Right atrium auricular region (tissue), 2 donors: ENCODE measurements around the gene GNAT2. TPM values are rescaled to one million over a fixed set of nuclear protein-coding genes. Genes with fewer than 3 reads are reported as not detected.

Experiments
- DNase-seq: peaks from one replicate; pipeline ENCODE4 v3.0.0-alpha.2; 2019; ENCODE audit warnings: low spot score
- H3K27ac ChIP-seq, 2 donors: fragments of 200-600 bp; sonication (generic); 1 replicate in 1 of 2; 2 replicates in 1 of 2; pipeline ENCODE4 v1.5.1; 2016 to 2019
- H3K27me3 ChIP-seq, 2 donors: fragments of 200-600 bp; sonication (generic); one replicate each; pipeline versions ENCODE4 v1.5.1 to v1.6.0; 2017 to 2019
- H3K36me3 ChIP-seq: fragments of 200-600 bp; sonication (generic); one replicate; pipeline ENCODE4 v1.5.1; 2016
- H3K4me1 ChIP-seq, 2 donors: fragments of 200-600 bp; sonication (generic); one replicate each; pipeline versions ENCODE4 v1.5.1 to v1.6.0; 2017 to 2019
- H3K4me3 ChIP-seq, 2 donors: fragments of 200-600 bp; sonication (generic); 1 replicate in 1 of 2; 2 replicates in 1 of 2; pipeline ENCODE4 v1.5.1; 2017 to 2019; ENCODE audit warnings: mild to moderate bottlenecking in 1 of 2, moderate library complexity in 1 of 2
- H3K9me3 ChIP-seq, 2 donors: fragments of 200-600 bp; sonication (generic); one replicate each; pipeline ENCODE4 v1.5.1; 2019
- total RNA-seq, 2 donors: library from RNA; depleted of rRNA; stranded (reverse); fragments of >200 nt; gene quantifications; one replicate each; pipeline ENCODE4 v1.1.0, GENCODE V29; 2016
- TF ChIP-seq, protein P1 (sequence below), 2 donors: fragments of 200-600 bp; sonication (generic); IDR thresholded peaks; one replicate each; pipeline ENCODE4 v1.5.1; 2019; ENCODE audit warnings: antibody characterized with exemption in 2 of 2

The GNAT2 gene
- total RNA-seq, 2 donors from 2014 or later, result 0.59 TPM; not detected in 1

DNA sequence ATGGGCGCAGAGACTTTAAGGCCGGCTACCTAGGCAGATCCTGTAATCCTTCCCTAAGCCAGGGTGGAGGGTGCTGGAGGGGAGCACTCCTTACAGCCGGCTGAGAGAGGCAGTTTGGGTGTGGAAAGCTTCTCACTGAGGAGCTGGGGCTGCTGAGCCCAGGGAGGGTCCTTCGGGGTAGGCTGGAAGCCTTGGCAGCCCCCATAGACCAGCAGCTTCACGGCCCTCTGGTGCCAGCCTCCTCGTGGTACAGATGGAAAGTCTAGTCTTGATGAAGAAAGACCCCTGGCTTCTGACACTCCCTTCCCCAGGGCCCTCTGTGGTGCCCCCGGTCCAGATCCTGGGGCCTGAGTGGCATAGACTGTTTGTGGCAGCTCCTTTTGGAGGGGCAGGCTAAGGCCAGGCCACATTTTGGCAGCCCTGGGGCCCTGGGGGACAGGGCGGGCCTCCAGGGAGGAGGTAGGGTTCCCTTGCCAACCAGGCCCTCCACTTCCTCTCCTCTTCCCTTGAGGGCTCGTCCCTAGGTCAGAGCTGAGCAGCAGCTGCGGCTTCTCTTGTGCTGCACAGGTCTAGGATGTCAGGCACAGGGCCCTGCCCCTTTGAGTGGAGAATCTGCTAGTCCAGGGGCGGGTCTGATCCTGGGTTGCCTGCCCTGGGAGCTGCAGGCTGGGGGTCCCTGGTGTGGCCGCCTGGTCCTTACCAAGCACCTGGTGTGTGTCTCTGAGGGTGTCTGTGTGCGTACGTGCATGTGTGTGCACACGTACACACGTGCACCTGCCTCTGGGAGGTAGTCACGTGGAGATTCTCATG, 5.0 kb upstream of the GNAT2 start:
- Histone ChIP-seq H3K4me3 (no peak overlapping the region), H3K4me1 (peaks cover 0 to 47% of the 10 kb centered on the region in 2 donors), H3K9me3 (no peaks in the 10 kb centered on the region), H3K27me3 (no peaks in the 10 kb centered on the region), H3K36me3 (peaks cover 25% of the 10 kb centered on the region), H3K27ac (peak overlapping the region in 1 of 2 donors; percentile 21)
- TF ChIP-seq, protein P1, sequence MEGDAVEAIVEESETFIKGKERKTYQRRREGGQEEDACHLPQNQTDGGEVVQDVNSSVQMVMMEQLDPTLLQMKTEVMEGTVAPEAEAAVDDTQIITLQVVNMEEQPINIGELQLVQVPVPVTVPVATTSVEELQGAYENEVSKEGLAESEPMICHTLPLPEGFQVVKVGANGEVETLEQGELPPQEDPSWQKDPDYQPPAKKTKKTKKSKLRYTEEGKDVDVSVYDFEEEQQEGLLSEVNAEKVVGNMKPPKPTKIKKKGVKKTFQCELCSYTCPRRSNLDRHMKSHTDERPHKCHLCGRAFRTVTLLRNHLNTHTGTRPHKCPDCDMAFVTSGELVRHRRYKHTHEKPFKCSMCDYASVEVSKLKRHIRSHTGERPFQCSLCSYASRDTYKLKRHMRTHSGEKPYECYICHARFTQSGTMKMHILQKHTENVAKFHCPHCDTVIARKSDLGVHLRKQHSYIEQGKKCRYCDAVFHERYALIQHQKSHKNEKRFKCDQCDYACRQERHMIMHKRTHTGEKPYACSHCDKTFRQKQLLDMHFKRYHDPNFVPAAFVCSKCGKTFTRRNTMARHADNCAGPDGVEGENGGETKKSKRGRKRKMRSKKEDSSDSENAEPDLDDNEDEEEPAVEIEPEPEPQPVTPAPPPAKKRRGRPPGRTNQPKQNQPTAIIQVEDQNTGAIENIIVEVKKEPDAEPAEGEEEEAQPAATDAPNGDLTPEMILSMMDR (IDR thresholded peaks at IDR 0.05), result no peak
- peak; percentile 57 for DNase-seq

GRCh38 chr1:109623601-109624161, 4.3 kb upstream of the GNAT2 start:
- Histone ChIP-seq H3K4me1 (peaks cover 0 to 54% of the 10 kb centered on the region in 2 donors), H3K27ac (peak overlapping the region in 1 of 2 donors; percentile 21), H3K27me3 (no peaks in the 10 kb centered on the region), H3K4me3 (no peak overlapping the region), H3K9me3 (no peaks in the 10 kb centered on the region), H3K36me3 (peaks cover 18% of the 10 kb centered on the region)
- TF ChIP-seq, protein P1 (IDR thresholded peaks at IDR 0.05), result no peak
- DNase-seq, result peak; percentile 58

- H3K4me1 ChIP-seq, result peaks cover 0 to 54% of the 10 kb centered on the region in 2 donors
- peaks cover 11% of the 10 kb centered on the region for H3K36me3 ChIP-seq
- TF ChIP-seq, protein P1 (IDR thresholded peaks at IDR 0.05), result no peak
- H3K27ac ChIP-seq, result no peak overlapping the region
- H3K9me3 ChIP-seq, result no peaks in the 10 kb centered on the region
- peak; percentile 51 for DNase-seq
- no peaks in the 10 kb centered on the region for H3K27me3 ChIP-seq
- no peak overlapping the region for H3K4me3 ChIP-seq
Observed at GRCh38 chr1:109622895-109623294, 3.5 kb upstream of the GNAT2 start.

- Histone ChIP-seq H3K36me3 (peaks cover 7% of the 10 kb centered on the region), H3K27ac (no peak overlapping the region), H3K4me1 (peaks cover 0 to 59% of the 10 kb centered on the region in 2 donors), H3K27me3 (no peaks in the 10 kb centered on the region), H3K9me3 (no peaks in the 10 kb centered on the region), H3K4me3 (no peak overlapping the region)
- TF ChIP-seq, protein P1 (IDR thresholded peaks at IDR 0.05), result no peak
- peak; percentile 55 for DNase-seq
Observed at GRCh38 chr1:109622137-109622892, 2.9 kb upstream of the GNAT2 start.

DNA sequence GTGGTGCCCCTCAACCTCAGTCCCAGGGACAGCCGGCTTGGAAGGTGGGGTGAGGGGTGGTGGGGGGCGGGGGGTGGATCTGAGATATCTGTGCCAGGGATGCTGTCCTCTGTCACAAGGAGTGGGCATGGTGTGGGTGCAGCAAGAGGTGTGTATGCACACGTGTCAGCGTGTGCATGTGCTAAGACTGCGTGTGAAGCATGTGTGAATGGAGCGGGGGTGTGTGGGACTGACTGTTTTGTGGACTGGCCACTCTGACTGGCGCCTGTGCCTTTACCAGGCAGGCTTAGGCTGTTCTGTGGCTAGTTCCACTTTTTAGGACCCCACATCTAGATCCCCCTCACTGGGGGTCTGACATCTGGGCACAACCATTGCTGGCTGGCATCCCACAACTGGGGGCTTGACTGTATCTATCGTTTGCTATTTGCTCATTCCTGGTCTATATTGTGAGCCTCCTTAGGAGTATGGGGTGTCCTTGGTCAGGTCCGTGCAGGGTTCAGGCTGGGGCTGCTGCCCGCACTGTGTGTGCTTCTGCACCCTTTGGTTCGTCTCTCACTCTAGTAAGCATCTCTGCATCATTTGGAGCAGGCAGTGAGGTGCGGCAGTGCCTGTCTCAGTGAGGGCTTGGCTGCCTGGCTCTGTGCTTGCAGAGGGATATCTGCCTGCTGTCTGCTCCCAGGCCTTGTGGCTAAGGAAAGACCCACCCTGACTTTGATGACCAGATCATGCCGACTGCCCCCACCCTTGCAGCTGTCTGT, 2.1 kb upstream of the GNAT2 start:
- Histone ChIP-seq H3K36me3 (peaks cover under 1% of the 10 kb centered on the region), H3K4me3 (peak overlapping the region; percentile 51 to 59), H3K4me1 (peaks cover 0 to 64% of the 10 kb centered on the region in 2 donors), H3K9me3 (no peaks in the 10 kb centered on the region), H3K27me3 (no peaks in the 10 kb centered on the region), H3K27ac (peak overlapping the region; percentile 79 to 85)
- TF ChIP-seq, protein P1 (IDR thresholded peaks at IDR 0.05), result no peak
- DNase-seq, result peak; percentile 56
